WTC11 (cell line): ENCODE measurements around the gene SH3BP4. TPM values are rescaled to one million over a fixed set of nuclear protein-coding genes. Genes with fewer than 3 reads are reported as not detected.

Experiments used
- ATAC-seq: fragments of 200-7000 bp; cut with Tn5 transposase; 2 replicates; pipeline ENCODE4 v1.10.0; 2021; ENCODE audit warnings: mild to moderate bottlenecking, moderate library complexity
- CTCF ChIA-PET: fragments of 300-600 bp; sonication (Branson Sonifier 250); formaldehyde crosslinking; loops from one replicate; lab custom pipeline; 2021; ENCODE audit warnings: antibody characterized with exemption; lab: Charles Lee
- POLR2A ChIA-PET: fragments of 350-600 bp; sonication (Branson Sonifier 250); formaldehyde crosslinking; loops from one replicate; lab custom pipeline; 2021; ENCODE audit warnings: antibody characterized with exemption; lab: Charles Lee
- DNase-seq: peaks from one replicate; pipeline ENCODE4 v3.0.0; 2021; ENCODE audit warnings: low spot score
- H3K27ac Mint-ChIP-seq: 2 replicates; pipeline ENCODE4 v1.8.0; 2021; ENCODE audit warnings: mixed read lengths
- H3K27me3 Mint-ChIP-seq: 2 replicates; pipeline ENCODE4 v1.8.0; 2021; ENCODE audit warnings: low read depth, mild to moderate bottlenecking, moderate library complexity, mixed read lengths
- H3K36me3 Mint-ChIP-seq: 2 replicates; pipeline ENCODE4 v1.8.0; 2021; ENCODE audit warnings: mixed read lengths
- H3K4me1 Mint-ChIP-seq: 2 replicates; pipeline ENCODE4 v1.8.0; 2022; ENCODE audit warnings: mixed read lengths
- H3K4me3 Mint-ChIP-seq: 2 replicates; pipeline ENCODE4 v1.8.0; 2021; ENCODE audit warnings: mild to moderate bottlenecking, moderate library complexity, mixed read lengths
- H3K9me3 Mint-ChIP-seq: 2 replicates; pipeline ENCODE4 v1.8.0; 2021; ENCODE audit warnings: mixed read lengths
- CBFB ChIP-seq: sonication (generic); formaldehyde crosslinking; IDR thresholded peaks from 2 replicates; pipeline ENCODE4 v1.8.1; 2022; ENCODE audit warnings: mild to moderate bottlenecking, low read depth, missing genetic modification reagents
- CREB1 ChIP-seq: sonication (generic); formaldehyde crosslinking; IDR thresholded peaks from 2 replicates; pipeline ENCODE4 v1.8.0; 2023; ENCODE audit warnings: mild to moderate bottlenecking, missing genetic modification reagents
- ELF4 ChIP-seq: sonication (generic); formaldehyde crosslinking; IDR thresholded peaks from 2 replicates; pipeline ENCODE4 v1.8.1; 2022; ENCODE audit warnings: low read depth, mild to moderate bottlenecking, moderate library complexity, missing genetic modification reagents
- JUN ChIP-seq: sonication (generic); formaldehyde crosslinking; IDR thresholded peaks from 2 replicates; pipeline ENCODE4 v1.8.0; 2023; ENCODE audit warnings: mild to moderate bottlenecking, missing genetic modification reagents
- NFE2L1 ChIP-seq: sonication (generic); formaldehyde crosslinking; IDR thresholded peaks from 2 replicates; pipeline ENCODE4 v1.8.1; 2023; ENCODE audit warnings: missing genetic modification reagents
- NR3C1 ChIP-seq: sonication (generic); formaldehyde crosslinking; conservative IDR thresholded peaks from 2 replicates; pipeline ENCODE4 v1.8.1; 2023; ENCODE audit warnings: low read depth, mild to moderate bottlenecking, missing genetic modification reagents
- TEAD1 ChIP-seq: sonication (generic); formaldehyde crosslinking; IDR thresholded peaks from 2 replicates; pipeline ENCODE4 v1.8.0; 2022; ENCODE audit warnings: mild to moderate bottlenecking, missing genetic modification reagents
- total RNA-seq: library from RNA; stranded (reverse); gene quantifications from 3 replicates; pipeline ENCODE4 v1.2.3, GENCODE V29; 2021
- TF ChIP-seq, protein P1 (sequence below): sonication (generic); formaldehyde crosslinking; IDR thresholded peaks from 2 replicates; pipeline ENCODE4 v1.8.0; 2023; ENCODE audit warnings: missing genetic modification reagents, mild to moderate bottlenecking, borderline replicate concordance
- TF ChIP-seq, protein P2 (sequence below): sonication (generic); formaldehyde crosslinking; IDR thresholded peaks from 2 replicates; pipeline ENCODE4 v1.8.1; 2023; ENCODE audit warnings: mild to moderate bottlenecking, missing genetic modification reagents, moderate library complexity
- TF ChIP-seq, protein P3 (sequence below): sonication (generic); formaldehyde crosslinking; IDR thresholded peaks from 2 replicates; pipeline ENCODE4 v1.8.0; 2022; ENCODE audit warnings: mild to moderate bottlenecking, missing genetic modification reagents
- TF ChIP-seq, protein P4 (sequence below): sonication (generic); formaldehyde crosslinking; IDR thresholded peaks from 2 replicates; pipeline ENCODE4 v1.8.1; 2023; ENCODE audit warnings: mild to moderate bottlenecking, missing genetic modification reagents
- TF ChIP-seq, protein P5 (sequence below): fragments of 250-450 bp; sonication (Bioruptor Pico); conservative IDR thresholded peaks from 2 replicates; pipeline ENCODE4 v1.9.0; 2021; ENCODE audit warnings: mild to moderate bottlenecking
- TF ChIP-seq, protein P6 (sequence below): sonication (generic); formaldehyde crosslinking; conservative IDR thresholded peaks from 2 replicates; pipeline ENCODE4 v1.8.1; 2023; ENCODE audit warnings: mild to moderate bottlenecking, low read depth, missing genetic modification reagents, moderate library complexity
- TF ChIP-seq, protein P7 (sequence below): sonication (generic); formaldehyde crosslinking; IDR thresholded peaks from 2 replicates; pipeline ENCODE4 v1.8.0; 2022; ENCODE audit warnings: mild to moderate bottlenecking, missing genetic modification reagents
- TF ChIP-seq, protein P8 (sequence below): sonication (generic); formaldehyde crosslinking; conservative IDR thresholded peaks from 2 replicates; pipeline ENCODE4 v1.8.1; 2022; ENCODE audit warnings: mild to moderate bottlenecking, missing genetic modification reagents

The SH3BP4 gene
- total RNA-seq, 1 experiment from 2014 or later, result 44.4 TPM

DNA sequence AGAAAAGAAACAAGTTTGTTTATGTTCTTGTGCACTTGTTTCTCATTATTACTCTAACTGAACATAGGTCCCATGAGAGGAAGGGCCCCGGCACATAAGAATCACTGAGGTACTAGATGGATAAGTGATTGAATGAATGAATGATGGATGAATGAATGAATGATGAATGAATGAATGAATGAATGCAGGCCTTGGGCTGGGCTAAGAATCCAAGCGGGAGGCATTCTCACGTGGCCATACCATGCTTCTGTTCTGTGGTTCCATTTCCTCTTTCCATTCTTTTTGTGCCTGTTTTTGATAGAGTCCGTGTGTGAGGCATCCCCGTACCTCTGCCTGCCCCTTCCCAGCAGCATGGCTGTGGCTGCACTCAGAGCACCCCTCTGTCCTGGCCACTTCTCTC, 94.8 kb downstream of the SH3BP4 start (continued):
- TF ChIP-seq CREB1 (CRISPR knock-in tag) (no peak), NR3C1 (CRISPR knock-in tag) (no peak)
- TF ChIP-seq, protein P1, sequence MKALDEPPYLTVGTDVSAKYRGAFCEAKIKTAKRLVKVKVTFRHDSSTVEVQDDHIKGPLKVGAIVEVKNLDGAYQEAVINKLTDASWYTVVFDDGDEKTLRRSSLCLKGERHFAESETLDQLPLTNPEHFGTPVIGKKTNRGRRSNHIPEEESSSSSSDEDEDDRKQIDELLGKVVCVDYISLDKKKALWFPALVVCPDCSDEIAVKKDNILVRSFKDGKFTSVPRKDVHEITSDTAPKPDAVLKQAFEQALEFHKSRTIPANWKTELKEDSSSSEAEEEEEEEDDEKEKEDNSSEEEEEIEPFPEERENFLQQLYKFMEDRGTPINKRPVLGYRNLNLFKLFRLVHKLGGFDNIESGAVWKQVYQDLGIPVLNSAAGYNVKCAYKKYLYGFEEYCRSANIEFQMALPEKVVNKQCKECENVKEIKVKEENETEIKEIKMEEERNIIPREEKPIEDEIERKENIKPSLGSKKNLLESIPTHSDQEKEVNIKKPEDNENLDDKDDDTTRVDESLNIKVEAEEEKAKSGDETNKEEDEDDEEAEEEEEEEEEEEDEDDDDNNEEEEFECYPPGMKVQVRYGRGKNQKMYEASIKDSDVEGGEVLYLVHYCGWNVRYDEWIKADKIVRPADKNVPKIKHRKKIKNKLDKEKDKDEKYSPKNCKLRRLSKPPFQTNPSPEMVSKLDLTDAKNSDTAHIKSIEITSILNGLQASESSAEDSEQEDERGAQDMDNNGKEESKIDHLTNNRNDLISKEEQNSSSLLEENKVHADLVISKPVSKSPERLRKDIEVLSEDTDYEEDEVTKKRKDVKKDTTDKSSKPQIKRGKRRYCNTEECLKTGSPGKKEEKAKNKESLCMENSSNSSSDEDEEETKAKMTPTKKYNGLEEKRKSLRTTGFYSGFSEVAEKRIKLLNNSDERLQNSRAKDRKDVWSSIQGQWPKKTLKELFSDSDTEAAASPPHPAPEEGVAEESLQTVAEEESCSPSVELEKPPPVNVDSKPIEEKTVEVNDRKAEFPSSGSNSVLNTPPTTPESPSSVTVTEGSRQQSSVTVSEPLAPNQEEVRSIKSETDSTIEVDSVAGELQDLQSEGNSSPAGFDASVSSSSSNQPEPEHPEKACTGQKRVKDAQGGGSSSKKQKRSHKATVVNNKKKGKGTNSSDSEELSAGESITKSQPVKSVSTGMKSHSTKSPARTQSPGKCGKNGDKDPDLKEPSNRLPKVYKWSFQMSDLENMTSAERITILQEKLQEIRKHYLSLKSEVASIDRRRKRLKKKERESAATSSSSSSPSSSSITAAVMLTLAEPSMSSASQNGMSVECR, result no peak

DNA sequence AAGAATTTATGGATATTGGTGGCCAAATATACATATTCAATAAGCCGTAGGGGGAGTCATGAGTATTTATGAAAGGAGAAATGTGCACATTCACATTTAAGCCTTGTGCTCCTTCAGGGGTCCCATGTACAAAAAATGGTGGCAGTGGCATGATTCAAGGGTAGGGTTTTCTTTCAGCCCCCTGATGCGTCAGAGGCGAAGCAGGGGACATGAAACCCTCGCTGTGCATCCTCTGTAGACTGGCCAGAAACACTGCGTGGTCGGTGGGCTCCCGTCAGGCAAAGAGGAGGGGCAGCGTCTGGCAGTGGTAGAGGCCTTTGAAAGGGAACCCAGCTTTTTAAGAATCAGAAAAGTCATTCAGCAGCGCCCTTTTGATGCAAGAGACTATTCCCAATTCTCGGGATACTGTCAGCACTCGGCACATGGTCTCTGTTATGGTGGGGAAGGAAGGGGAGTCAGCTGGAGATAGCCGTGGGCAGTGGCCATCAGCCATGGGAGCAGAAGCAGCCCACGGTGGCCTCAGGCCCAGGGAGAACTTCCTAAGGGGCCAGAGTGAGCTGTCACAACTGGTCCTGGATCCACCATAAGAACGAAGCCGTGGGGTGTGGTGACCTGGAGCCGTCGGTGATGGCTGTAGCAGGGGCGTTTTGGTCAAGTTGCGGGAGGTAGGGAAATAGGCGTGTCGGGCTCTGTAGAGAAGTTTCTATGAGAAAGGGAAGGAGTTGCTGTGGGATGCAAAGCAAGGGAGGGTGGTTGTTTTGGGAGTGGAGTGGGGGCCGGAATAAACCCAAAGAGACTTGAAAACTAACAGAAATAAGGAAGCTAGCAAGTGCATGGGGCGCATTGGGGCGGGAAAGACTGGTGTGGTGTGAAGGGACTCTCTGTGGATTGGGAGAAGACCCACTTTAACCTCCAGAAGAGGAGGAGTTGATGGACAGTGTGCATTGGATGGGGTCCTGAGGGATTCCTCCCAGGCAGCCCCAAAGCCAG, 95.6 kb downstream of the SH3BP4 start:
- DNase-seq, result no peak
- no peak overlapping the region for H3K4me3 Mint-ChIP-seq
- TF ChIP-seq, protein P2, sequence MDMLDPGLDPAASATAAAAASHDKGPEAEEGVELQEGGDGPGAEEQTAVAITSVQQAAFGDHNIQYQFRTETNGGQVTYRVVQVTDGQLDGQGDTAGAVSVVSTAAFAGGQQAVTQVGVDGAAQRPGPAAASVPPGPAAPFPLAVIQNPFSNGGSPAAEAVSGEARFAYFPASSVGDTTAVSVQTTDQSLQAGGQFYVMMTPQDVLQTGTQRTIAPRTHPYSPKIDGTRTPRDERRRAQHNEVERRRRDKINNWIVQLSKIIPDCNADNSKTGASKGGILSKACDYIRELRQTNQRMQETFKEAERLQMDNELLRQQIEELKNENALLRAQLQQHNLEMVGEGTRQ (CRISPR knock-in tag), result no peak
- TF ChIP-seq NFE2L1 (CRISPR knock-in tag), result no peak
- TF ChIP-seq, protein P3, sequence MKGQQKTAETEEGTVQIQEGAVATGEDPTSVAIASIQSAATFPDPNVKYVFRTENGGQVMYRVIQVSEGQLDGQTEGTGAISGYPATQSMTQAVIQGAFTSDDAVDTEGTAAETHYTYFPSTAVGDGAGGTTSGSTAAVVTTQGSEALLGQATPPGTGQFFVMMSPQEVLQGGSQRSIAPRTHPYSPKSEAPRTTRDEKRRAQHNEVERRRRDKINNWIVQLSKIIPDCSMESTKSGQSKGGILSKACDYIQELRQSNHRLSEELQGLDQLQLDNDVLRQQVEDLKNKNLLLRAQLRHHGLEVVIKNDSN (CRISPR knock-in tag), result no peak
- TF ChIP-seq, all 79 proteins: peak for 0
- Mint-ChIP-seq H3K27me3 (no peaks in the 10 kb centered on the region), H3K4me1 (peaks cover 8% of the 10 kb centered on the region), H3K27ac (no peak overlapping the region), H3K9me3 (no peaks in the 10 kb centered on the region), H3K36me3 (peaks cover 31% of the 10 kb centered on the region)
- ATAC-seq, result no peak
- POLR2A ChIA-PET, result no interaction called here
- CTCF ChIA-PET, result no interaction called here

DNA sequence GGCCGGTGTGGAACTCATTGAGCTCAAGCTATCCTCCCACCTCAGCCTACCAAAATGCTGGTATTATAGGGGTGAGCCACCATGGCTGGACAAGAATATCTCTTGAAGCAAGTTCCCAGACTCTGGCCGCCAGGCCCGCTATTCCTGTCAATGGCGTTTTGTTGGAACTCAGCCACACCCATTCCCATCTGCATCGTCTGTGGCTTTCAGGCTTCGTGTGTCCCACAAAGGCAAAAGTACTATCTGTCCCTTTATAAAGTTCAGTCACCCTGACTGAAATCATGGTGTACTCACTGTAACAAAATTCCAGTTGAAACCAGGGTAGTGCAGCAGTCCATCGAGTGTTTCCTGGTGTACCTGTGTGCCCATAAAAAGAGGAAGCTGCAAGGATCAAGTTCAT, 96.7 kb downstream of the SH3BP4 start:
- POLR2A ChIA-PET, result interaction anchor here (0.6 kb wide), 1 partner anchor 1060 kb away, joined by 3 read pairs; no protein-coding TSS in a partner anchor
- H3K27me3 Mint-ChIP-seq, result no peaks in the 10 kb centered on the region
- no peaks in the 10 kb centered on the region for H3K9me3 Mint-ChIP-seq
- H3K36me3 Mint-ChIP-seq, result peaks cover 33% of the 10 kb centered on the region
- H3K27ac Mint-ChIP-seq, result no peak overlapping the region
- H3K4me1 Mint-ChIP-seq, result peaks cover 8% of the 10 kb centered on the region
- DNase-seq (no peak), ATAC-seq (no peak)
- H3K4me3 Mint-ChIP-seq, result no peak overlapping the region
- CTCF ChIA-PET, result interaction anchor here (1.7 kb wide), 1 partner anchor 43 kb away, joined by 5 read pairs; no protein-coding TSS in a partner anchor
- TF ChIP-seq, protein P4, sequence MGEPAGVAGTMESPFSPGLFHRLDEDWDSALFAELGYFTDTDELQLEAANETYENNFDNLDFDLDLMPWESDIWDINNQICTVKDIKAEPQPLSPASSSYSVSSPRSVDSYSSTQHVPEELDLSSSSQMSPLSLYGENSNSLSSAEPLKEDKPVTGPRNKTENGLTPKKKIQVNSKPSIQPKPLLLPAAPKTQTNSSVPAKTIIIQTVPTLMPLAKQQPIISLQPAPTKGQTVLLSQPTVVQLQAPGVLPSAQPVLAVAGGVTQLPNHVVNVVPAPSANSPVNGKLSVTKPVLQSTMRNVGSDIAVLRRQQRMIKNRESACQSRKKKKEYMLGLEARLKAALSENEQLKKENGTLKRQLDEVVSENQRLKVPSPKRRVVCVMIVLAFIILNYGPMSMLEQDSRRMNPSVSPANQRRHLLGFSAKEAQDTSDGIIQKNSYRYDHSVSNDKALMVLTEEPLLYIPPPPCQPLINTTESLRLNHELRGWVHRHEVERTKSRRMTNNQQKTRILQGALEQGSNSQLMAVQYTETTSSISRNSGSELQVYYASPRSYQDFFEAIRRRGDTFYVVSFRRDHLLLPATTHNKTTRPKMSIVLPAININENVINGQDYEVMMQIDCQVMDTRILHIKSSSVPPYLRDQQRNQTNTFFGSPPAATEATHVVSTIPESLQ (CRISPR knock-in tag), result no peak
- TF ChIP-seq CBFB (CRISPR knock-in tag) (no peak), TEAD1 (CRISPR knock-in tag) (no peak), JUN (no peak), ELF4 (CRISPR knock-in tag) (no peak), NR3C1 (CRISPR knock-in tag) (no peak)
- TF ChIP-seq, protein P5, sequence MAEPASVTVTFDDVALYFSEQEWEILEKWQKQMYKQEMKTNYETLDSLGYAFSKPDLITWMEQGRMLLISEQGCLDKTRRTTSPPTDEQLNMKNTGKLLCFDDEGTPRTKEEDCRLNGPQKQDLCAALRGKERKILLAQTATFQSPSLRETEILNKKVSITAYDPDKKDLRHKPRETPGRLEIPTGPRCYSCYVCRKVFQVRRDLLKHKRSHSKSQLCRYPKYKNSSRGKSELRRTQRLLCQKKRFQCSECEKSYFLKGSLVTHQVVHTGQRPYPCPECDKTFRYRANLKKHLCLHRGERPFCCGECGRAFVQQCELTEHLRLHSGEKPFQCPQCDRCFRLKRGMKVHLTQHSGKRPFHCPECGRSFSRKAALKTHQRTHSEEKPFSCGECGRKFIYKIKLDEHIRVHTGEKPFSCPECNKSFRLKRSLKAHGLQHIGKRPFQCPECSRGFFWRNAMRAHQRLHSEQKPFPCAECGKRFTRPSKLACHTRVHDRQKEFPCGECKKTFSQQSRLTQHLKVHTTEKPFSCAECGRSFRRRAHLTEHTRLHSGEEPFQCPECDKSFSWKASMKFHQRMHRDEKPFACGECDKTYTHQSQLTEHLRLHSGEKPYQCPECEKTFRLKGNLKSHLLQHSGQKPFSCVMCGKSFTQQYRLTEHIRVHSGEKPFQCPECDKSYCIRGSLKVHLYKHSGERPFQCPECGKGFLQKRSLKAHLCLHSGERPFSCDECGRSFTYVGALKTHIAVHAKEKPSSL, result no peak
- TF ChIP-seq, protein P6, sequence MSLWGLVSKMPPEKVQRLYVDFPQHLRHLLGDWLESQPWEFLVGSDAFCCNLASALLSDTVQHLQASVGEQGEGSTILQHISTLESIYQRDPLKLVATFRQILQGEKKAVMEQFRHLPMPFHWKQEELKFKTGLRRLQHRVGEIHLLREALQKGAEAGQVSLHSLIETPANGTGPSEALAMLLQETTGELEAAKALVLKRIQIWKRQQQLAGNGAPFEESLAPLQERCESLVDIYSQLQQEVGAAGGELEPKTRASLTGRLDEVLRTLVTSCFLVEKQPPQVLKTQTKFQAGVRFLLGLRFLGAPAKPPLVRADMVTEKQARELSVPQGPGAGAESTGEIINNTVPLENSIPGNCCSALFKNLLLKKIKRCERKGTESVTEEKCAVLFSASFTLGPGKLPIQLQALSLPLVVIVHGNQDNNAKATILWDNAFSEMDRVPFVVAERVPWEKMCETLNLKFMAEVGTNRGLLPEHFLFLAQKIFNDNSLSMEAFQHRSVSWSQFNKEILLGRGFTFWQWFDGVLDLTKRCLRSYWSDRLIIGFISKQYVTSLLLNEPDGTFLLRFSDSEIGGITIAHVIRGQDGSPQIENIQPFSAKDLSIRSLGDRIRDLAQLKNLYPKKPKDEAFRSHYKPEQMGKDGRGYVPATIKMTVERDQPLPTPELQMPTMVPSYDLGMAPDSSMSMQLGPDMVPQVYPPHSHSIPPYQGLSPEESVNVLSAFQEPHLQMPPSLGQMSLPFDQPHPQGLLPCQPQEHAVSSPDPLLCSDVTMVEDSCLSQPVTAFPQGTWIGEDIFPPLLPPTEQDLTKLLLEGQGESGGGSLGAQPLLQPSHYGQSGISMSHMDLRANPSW, result no peak
- TF ChIP-seq, protein P7, sequence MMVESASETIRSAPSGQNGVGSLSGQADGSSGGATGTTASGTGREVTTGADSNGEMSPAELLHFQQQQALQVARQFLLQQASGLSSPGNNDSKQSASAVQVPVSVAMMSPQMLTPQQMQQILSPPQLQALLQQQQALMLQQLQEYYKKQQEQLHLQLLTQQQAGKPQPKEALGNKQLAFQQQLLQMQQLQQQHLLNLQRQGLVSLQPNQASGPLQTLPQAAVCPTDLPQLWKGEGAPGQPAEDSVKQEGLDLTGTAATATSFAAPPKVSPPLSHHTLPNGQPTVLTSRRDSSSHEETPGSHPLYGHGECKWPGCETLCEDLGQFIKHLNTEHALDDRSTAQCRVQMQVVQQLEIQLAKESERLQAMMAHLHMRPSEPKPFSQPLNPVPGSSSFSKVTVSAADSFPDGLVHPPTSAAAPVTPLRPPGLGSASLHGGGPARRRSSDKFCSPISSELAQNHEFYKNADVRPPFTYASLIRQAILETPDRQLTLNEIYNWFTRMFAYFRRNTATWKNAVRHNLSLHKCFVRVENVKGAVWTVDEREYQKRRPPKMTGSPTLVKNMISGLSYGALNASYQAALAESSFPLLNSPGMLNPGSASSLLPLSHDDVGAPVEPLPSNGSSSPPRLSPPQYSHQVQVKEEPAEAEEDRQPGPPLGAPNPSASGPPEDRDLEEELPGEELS (CRISPR knock-in tag), result no peak
- TF ChIP-seq, protein P8, sequence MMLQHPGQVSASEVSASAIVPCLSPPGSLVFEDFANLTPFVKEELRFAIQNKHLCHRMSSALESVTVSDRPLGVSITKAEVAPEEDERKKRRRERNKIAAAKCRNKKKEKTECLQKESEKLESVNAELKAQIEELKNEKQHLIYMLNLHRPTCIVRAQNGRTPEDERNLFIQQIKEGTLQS (CRISPR knock-in tag), result no peak
